ENCODE measurements around the gene SBK1.

Gene SBK1

GRCh38 chr16:28277537-28278388, 14.6 kb upstream of the SBK1 start:
- TF ChIP-seq MYC (IDR thresholded peaks at IDR 0.05; ENCODE audit: low read depth, low read length) (0 out of 2 replicates have a peak, but pooled peaks have one; percentile 35), POLR2A (IDR thresholded peaks at IDR 0.05; ENCODE audit: extremely low read depth, insufficient read length) (no peak), CTCF (IDR thresholded peaks at IDR 0.05; ENCODE audit: low read depth, low read length) (peak; percentile 80)
- TF ChIP-seq, protein P1, sequence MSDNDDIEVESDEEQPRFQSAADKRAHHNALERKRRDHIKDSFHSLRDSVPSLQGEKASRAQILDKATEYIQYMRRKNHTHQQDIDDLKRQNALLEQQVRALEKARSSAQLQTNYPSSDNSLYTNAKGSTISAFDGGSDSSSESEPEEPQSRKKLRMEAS (IDR thresholded peaks at IDR 0.05; ENCODE audit: low read depth, low read length) = peak; percentile 43; the same call in 1 of the 2 replicates
- H3K4me3 ChIP-seq (ENCODE audit: low read depth, low read length) = peak overlapping the region; percentile 36
- DNase-seq (ENCODE audit: low read depth) = peak; percentile 83

GRCh38 chr16:28279006-28279405, 13.3 kb upstream of the SBK1 start:
- no peak overlapping the region for H3K4me3 ChIP-seq (ENCODE audit: low read depth, low read length)
- DNase-seq (ENCODE audit: low read depth) = peak; percentile 18
- no peak for TF ChIP-seq CTCF (IDR thresholded peaks at IDR 0.05; ENCODE audit: low read depth, low read length)
- no peak for TF ChIP-seq MYC (IDR thresholded peaks at IDR 0.05; ENCODE audit: low read depth, low read length)
- TF ChIP-seq, protein P1 (IDR thresholded peaks at IDR 0.05; ENCODE audit: low read depth, low read length) = no peak
- TF ChIP-seq POLR2A (IDR thresholded peaks at IDR 0.05; ENCODE audit: extremely low read depth, insufficient read length) = no peak

DNA sequence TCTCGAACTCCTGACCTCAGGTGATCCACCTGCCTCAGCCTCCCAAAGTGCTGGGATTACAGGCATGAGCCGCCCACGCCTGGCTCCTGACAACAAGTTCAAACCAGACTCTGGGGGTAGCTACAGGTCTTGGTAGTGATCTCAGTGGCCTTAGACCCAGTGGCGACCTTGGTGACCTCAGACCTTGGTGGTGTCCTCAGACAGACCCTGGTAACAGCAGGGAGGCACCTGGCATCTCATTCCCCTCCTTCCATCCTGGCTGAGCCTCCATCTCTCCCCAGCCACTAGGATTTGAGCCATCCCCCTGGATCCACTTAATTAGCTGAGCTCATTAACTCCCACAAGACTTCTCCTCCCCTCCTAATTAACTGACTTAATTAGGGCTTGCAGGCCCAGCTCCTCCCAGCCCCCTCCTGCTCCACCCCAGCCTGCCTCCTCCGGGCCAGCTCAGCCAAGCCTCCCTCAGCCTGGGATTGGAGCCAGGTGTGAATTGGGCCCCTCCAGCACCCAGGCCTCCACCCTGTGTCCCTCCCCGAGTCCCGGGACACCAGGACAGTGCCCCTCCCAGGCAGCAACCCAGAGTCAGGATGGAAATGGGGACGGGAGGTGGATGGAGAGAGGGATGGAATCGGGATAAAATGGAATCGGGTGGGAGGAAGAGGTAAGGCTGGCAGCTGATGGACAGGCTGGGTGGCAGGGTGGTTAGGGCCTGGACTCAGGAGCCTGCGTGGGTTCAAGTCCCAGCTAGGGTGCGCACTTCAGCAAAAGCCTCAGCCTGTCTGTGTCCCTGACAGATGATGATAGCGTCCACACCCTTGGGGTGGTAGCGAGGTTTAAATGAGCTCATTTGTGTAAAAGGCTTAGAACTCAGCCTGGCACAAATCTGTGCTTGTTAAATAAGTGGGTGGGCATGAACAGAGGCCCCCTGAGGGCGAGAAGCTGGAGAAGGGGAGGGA, 11.2 kb upstream of the SBK1 start:
- DNase-seq (ENCODE audit: low read depth) = peak; percentile 33
- TF ChIP-seq MYC (IDR thresholded peaks at IDR 0.05; ENCODE audit: low read depth, low read length) = no peak
- TF ChIP-seq POLR2A (IDR thresholded peaks at IDR 0.05; ENCODE audit: extremely low read depth, insufficient read length) = no peak
- TF ChIP-seq, protein P1 (IDR thresholded peaks at IDR 0.05; ENCODE audit: low read depth, low read length) = no peak
- no peak for TF ChIP-seq CTCF (IDR thresholded peaks at IDR 0.05; ENCODE audit: low read depth, low read length)
- H3K4me3 ChIP-seq (ENCODE audit: low read depth, low read length) = no peak overlapping the region

DNA sequence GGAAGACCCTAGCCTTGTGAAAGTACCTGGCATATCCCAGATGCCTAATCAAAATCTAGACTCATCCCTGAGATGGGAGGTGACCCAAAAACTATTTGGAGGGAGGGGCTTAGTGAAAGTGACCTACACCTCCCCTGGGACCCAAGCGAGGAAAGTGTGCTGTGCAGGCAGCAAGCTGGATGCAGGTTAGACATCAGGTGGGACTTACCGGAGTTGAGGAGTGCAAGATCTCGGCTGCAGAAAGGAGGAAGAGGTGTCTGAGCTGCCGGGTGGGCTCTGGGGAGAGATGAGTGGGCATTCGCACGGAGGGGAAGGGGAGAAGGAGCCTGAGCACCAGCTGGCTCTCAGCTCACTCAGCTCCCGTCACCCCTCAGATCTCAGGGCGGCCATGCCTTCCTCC, 10.3 kb upstream of the SBK1 start:
- no peak for DNase-seq (ENCODE audit: low read depth)
- H3K4me3 ChIP-seq (ENCODE audit: low read depth, low read length) = no peak overlapping the region
- TF ChIP-seq CTCF (IDR thresholded peaks at IDR 0.05; ENCODE audit: low read depth, low read length) (no peak), MYC (IDR thresholded peaks at IDR 0.05; ENCODE audit: low read depth, low read length) (no peak), POLR2A (IDR thresholded peaks at IDR 0.05; ENCODE audit: extremely low read depth, insufficient read length) (no peak)
- TF ChIP-seq, protein P1 (IDR thresholded peaks at IDR 0.05; ENCODE audit: low read depth, low read length) = no peak

DNA sequence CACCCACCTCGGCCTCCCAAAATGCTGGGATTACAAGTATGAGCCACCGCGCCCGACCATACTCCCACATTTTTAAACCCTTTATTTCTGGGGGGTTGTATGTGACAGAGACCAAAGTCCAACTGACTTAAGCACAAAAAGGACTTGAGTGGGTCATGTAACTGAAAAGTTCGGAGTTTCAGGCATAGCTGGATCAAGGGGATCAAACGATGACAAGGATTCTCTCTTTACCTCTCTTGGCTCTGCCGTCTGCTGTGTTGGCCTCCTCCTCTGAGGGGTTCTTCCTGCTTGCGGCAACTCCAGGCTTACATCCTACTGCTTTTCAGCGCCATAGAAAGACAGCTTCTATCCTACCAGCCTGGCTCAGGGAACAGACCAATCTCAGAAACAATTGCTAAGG, 9.2 kb upstream of the SBK1 start:
- no peak for DNase-seq (ENCODE audit: low read depth)
- TF ChIP-seq POLR2A (IDR thresholded peaks at IDR 0.05; ENCODE audit: extremely low read depth, insufficient read length) (no peak), CTCF (IDR thresholded peaks at IDR 0.05; ENCODE audit: low read depth, low read length) (no peak), MYC (IDR thresholded peaks at IDR 0.05; ENCODE audit: low read depth, low read length) (no peak)
- TF ChIP-seq, protein P1 (IDR thresholded peaks at IDR 0.05; ENCODE audit: low read depth, low read length) = no peak
- no peak overlapping the region for H3K4me3 ChIP-seq (ENCODE audit: low read depth, low read length)
